Measurements from ENCODE around the gene TBC1D5. TPM values are rescaled to one million over a fixed set of nuclear protein-coding genes. Genes with fewer than 3 reads are reported as not detected.

The TBC1D5 gene
- total and polyA plus RNA-seq, 2 donors (not counting 1 experiment from before 2014, with no cell fraction given), result 22.6 to 111 TPM

DNA sequence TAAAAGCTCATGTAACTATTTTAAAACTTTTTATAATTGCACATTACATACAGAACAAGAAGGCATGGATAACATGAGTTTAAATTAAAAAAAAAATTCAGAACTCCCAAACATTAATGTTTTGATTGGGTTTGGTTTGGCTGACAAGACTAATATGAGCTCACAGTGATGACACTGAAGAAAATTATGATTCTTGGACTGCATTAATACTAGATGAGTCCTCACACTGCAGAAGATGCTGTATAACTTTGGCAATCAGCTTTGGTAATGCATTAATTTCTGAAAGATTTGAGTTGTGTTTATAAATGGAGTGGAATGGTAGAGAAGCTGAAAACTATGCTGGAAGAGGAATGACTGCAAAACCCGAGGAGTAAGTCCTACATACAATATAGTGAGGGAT is 498.8 kb downstream of the TBC1D5 start:
- no peak for ATAC-seq (ENCODE audit: low read depth)
- CTCF ChIA-PET, result interaction anchor here (0.6 to 0.7 kb wide), 2 partner anchors 603 to 651 kb away, joined by 3 read pairs; no protein-coding TSS in a partner anchor

DNA sequence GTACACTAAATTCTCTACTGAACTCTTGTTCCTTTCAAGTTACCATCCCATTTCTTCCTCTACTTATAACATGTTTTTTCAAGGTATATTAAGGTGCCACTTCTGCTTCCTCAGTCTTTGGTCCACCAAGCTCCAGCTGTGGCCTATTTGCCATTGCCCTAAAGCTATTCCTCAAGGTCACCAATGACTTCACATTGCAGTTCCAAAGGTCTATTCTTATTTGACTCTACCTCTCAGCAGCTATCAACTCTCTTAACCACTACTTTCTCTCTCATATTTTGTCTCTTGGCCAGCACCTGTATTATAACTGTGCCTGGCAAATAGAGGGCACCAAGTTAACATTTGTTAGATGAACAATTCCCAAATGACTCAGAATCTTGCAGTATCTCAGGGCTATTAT is 503.0 kb downstream of the TBC1D5 start:
- Histone ChIP-seq H3K9ac (ENCODE audit: low read length) (no peak overlapping the region), H2AFZ (ENCODE audit: insufficient read depth, low read depth, low read length, poor library complexity, severe bottlenecking) (no peak overlapping the region), H3K4me1 (ENCODE audit: control insufficient read depth in 2 of 2, insufficient read depth in 2 of 2, low read length in 2 of 2) (no peaks in the 10 kb centered on the region), H3K9me3 (ENCODE audit: control extremely low read depth in 1 of 3, control insufficient read depth in 2 of 3, insufficient read depth in 1 of 3, low read length in 2 of 3) (no peaks in the 10 kb centered on the region), H3K36me3 (replicated peaks in 1 of 2; ENCODE audit: control extremely low read depth in 1 of 2, control insufficient read depth in 1 of 2, extremely low read depth in 1 of 2, insufficient read depth in 2 of 2, low read length in 1 of 2) (peaks cover 4 to 6% of the 10 kb centered on the region in 2 experiments), H4K20me1 (ENCODE audit: control insufficient read depth, insufficient read depth, low read length, poor library complexity, severe bottlenecking) (no peaks in the 10 kb centered on the region), H3K4me3 (ENCODE audit: control extremely low read depth in 1 of 5, extremely low read depth in 1 of 5, insufficient read depth in 1 of 5, low read depth in 2 of 5, low read length in 4 of 5) (no peak overlapping the region), H3K79me2 (ENCODE audit: control insufficient read depth, insufficient read depth, low read length) (no peaks in the 10 kb centered on the region), H3K27ac (ENCODE audit: low read length in 2 of 2) (no peak overlapping the region), H3K27me3 (replicated peaks in 1 of 4; ENCODE audit: control extremely low read depth in 1 of 4, control insufficient read depth in 3 of 4, insufficient read depth in 4 of 4, low read length in 3 of 4) (no peaks in the 10 kb centered on the region), H3K4me2 (replicated peaks; ENCODE audit: low read depth, low read length, poor library complexity, severe bottlenecking) (no peak overlapping the region)
- no peaks in the 10 kb centered on the region for H3K9me3 Mint-ChIP-seq (ENCODE audit: insufficient read depth)
- H3K27ac Mint-ChIP-seq, result no peak overlapping the region
- POLR2A ChIA-PET, result no interaction called here
- intact Hi-C loops (cut with micrococcal nuclease), result loop anchor here (10.0 kb wide), 1 partner anchor 205 kb away; no protein-coding TSS in a partner anchor
- TF ChIP-seq, protein P1, sequence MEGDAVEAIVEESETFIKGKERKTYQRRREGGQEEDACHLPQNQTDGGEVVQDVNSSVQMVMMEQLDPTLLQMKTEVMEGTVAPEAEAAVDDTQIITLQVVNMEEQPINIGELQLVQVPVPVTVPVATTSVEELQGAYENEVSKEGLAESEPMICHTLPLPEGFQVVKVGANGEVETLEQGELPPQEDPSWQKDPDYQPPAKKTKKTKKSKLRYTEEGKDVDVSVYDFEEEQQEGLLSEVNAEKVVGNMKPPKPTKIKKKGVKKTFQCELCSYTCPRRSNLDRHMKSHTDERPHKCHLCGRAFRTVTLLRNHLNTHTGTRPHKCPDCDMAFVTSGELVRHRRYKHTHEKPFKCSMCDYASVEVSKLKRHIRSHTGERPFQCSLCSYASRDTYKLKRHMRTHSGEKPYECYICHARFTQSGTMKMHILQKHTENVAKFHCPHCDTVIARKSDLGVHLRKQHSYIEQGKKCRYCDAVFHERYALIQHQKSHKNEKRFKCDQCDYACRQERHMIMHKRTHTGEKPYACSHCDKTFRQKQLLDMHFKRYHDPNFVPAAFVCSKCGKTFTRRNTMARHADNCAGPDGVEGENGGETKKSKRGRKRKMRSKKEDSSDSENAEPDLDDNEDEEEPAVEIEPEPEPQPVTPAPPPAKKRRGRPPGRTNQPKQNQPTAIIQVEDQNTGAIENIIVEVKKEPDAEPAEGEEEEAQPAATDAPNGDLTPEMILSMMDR (IDR thresholded peaks at IDR 0.05), result no peak
- no peak for TF ChIP-seq EZH2 (IDR thresholded peaks at IDR 0.05; ENCODE audit: borderline replicate concordance, insufficient read depth, low read depth, low read length, poor library complexity, severe bottlenecking)
- no peak for ATAC-seq (ENCODE audit: low read depth)
- CTCF ChIA-PET, result interaction anchor here (1.1 to 1.7 kb wide), 3 partner anchors 411 to 639 kb away, joined by 4 to 7 read pairs (median 4); no protein-coding TSS in a partner anchor
- no peaks in the 10 kb centered on the region for H3K27me3 Mint-ChIP-seq
- H3K4me3 Mint-ChIP-seq, result no peak overlapping the region
- no peaks in the 10 kb centered on the region for H3K4me1 Mint-ChIP-seq
- DNase-seq, result no peak

More for the DNA sequence above, 498.8 kb downstream of the TBC1D5 start:
- Mint-ChIP-seq H3K4me3 (no peak overlapping the region), H3K27ac (no peak overlapping the region), H3K9me3 (ENCODE audit: insufficient read depth) (no peaks in the 10 kb centered on the region), H3K27me3 (no peaks in the 10 kb centered on the region), H3K4me1 (no peaks in the 10 kb centered on the region)
- no peaks in the 10 kb centered on the region for H3K36me3 ChIP-seq (replicated peaks in 1 of 2; ENCODE audit: control extremely low read depth in 1 of 2, control insufficient read depth in 1 of 2, extremely low read depth in 1 of 2, insufficient read depth in 2 of 2, low read length in 1 of 2)
- intact Hi-C loops (cut with micrococcal nuclease), result no loop called here
- H3K27me3 ChIP-seq (replicated peaks in 1 of 4; ENCODE audit: control extremely low read depth in 1 of 4, control insufficient read depth in 3 of 4, insufficient read depth in 4 of 4, low read length in 3 of 4), result no peaks in the 10 kb centered on the region
- DNase-seq, result no peak
- POLR2A ChIA-PET, result no interaction called here
- H3K9ac ChIP-seq (ENCODE audit: low read length), result no peak overlapping the region
- 100% methylated on average over 1 of the region's 1 CpG for WGBS (ENCODE audit: insufficient coverage)
- H2AFZ ChIP-seq (ENCODE audit: insufficient read depth, low read depth, low read length, poor library complexity, severe bottlenecking), result no peak overlapping the region
- no peak overlapping the region for H3K4me2 ChIP-seq (replicated peaks; ENCODE audit: low read depth, low read length, poor library complexity, severe bottlenecking)
- no peak overlapping the region for H3K4me3 ChIP-seq (ENCODE audit: control extremely low read depth in 1 of 5, extremely low read depth in 1 of 5, insufficient read depth in 1 of 5, low read depth in 2 of 5, low read length in 4 of 5)
- H3K27ac ChIP-seq (ENCODE audit: low read length in 2 of 2), result no peak overlapping the region
- no peaks in the 10 kb centered on the region for H3K9me3 ChIP-seq (ENCODE audit: control extremely low read depth in 1 of 3, control insufficient read depth in 2 of 3, insufficient read depth in 1 of 3, low read length in 2 of 3)
- H4K20me1 ChIP-seq (ENCODE audit: control insufficient read depth, insufficient read depth, low read length, poor library complexity, severe bottlenecking), result no peaks in the 10 kb centered on the region
- no peaks in the 10 kb centered on the region for H3K4me1 ChIP-seq (ENCODE audit: control insufficient read depth in 2 of 2, insufficient read depth in 2 of 2, low read length in 2 of 2)
- no peaks in the 10 kb centered on the region for H3K79me2 ChIP-seq (ENCODE audit: control insufficient read depth, insufficient read depth, low read length)
- TF ChIP-seq EZH2 (IDR thresholded peaks at IDR 0.05; ENCODE audit: borderline replicate concordance, insufficient read depth, low read depth, low read length, poor library complexity, severe bottlenecking), result no peak
- TF ChIP-seq, protein P1 (IDR thresholded peaks at IDR 0.05), result no peak

Data from B cell (primary cell).